ENCODE data around the gene CSRP3.

DNA sequence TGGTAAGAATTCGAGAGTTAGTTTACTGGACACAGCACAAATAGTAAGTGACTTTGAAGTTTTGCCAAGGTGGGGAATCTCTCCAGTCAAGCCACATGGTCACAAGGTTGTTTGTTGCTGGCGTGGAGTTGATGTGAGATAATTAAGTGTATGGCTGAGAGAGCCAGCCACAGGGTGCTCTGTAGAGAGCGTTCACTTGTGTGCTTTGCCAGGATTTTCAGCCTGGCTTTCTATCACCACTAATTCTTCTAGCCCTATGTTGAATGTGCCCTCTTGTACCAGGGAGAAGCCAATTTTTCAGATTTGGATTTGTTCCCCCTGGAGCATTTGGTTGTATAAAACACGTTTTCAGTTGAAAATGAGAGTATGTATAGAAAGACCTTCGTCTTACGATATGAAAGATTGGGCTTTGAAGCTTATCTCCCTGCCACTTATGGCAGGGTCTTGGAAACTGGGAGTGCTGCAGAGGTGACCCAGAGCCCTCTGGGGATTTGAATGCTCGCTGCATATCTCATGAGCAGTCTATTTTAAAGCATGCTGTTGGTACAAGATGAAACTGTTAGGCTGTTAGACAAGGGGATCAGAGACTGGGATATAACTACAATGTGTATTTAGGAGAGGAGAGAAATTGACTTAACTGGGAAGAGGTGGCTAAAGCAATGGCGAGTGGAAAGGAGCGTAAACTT lies 28.6 kb downstream of the CSRP3 start:
- TF ChIP-seq, protein P1, sequence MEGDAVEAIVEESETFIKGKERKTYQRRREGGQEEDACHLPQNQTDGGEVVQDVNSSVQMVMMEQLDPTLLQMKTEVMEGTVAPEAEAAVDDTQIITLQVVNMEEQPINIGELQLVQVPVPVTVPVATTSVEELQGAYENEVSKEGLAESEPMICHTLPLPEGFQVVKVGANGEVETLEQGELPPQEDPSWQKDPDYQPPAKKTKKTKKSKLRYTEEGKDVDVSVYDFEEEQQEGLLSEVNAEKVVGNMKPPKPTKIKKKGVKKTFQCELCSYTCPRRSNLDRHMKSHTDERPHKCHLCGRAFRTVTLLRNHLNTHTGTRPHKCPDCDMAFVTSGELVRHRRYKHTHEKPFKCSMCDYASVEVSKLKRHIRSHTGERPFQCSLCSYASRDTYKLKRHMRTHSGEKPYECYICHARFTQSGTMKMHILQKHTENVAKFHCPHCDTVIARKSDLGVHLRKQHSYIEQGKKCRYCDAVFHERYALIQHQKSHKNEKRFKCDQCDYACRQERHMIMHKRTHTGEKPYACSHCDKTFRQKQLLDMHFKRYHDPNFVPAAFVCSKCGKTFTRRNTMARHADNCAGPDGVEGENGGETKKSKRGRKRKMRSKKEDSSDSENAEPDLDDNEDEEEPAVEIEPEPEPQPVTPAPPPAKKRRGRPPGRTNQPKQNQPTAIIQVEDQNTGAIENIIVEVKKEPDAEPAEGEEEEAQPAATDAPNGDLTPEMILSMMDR (IDR thresholded peaks at IDR 0.05; ENCODE audit: insufficient read depth, low read length, poor library complexity, severe bottlenecking) = no peak
- TF ChIP-seq EZH2phosphoT487 (conservative IDR thresholded peaks at IDR 0.05; ENCODE audit: low read length) = no peak

Measured in SU-DHL-6 (cell line).